ENCODE measurements around the gene SGSM2.

SGSM2 gene

GRCh38 chr17:2346475-2346874 is 9.2 kb downstream of the SGSM2 start:
- in situ Hi-C loops (cut with MboI; ENCODE audit: low pct_unique_long_range_greater_than_20kb, low sequenced_read_pairs, unreplicated experiment), result no loop called here
- no peak for DNase-seq (ENCODE audit: low spot score)
- TF ChIP-seq CTCF (IDR thresholded peaks at IDR 0.05; ENCODE audit: extremely low read depth, insufficient read depth, missing control alignments), result no peak

GRCh38 chr17:2347805-2348685 is 10.7 kb downstream of the SGSM2 start:
- in situ Hi-C loops (cut with MboI; ENCODE audit: low pct_unique_long_range_greater_than_20kb, low sequenced_read_pairs, unreplicated experiment), result no loop called here
- no peak for DNase-seq (ENCODE audit: low spot score)
- TF ChIP-seq CTCF (IDR thresholded peaks at IDR 0.05; ENCODE audit: extremely low read depth, insufficient read depth, missing control alignments), result no peak

GRCh38 chr17:2351269-2351668 is 14.0 kb downstream of the SGSM2 start:
- in situ Hi-C loops (cut with MboI; ENCODE audit: low pct_unique_long_range_greater_than_20kb, low sequenced_read_pairs, unreplicated experiment), result no loop called here
- no peak for TF ChIP-seq CTCF (IDR thresholded peaks at IDR 0.05; ENCODE audit: extremely low read depth, insufficient read depth, missing control alignments)
- no peak for DNase-seq (ENCODE audit: low spot score)

GRCh38 chr17:2354311-2354710 is 17.0 kb downstream of the SGSM2 start:
- in situ Hi-C loops (cut with MboI; ENCODE audit: low pct_unique_long_range_greater_than_20kb, low sequenced_read_pairs, unreplicated experiment), result no loop called here
- TF ChIP-seq CTCF (IDR thresholded peaks at IDR 0.05; ENCODE audit: extremely low read depth, insufficient read depth, missing control alignments), result no peak
- no peak for DNase-seq (ENCODE audit: low spot score)

GRCh38 chr17:2357237-2357636 is 19.9 kb downstream of the SGSM2 start:
- no peak for TF ChIP-seq CTCF (IDR thresholded peaks at IDR 0.05; ENCODE audit: extremely low read depth, insufficient read depth, missing control alignments)
- in situ Hi-C loops (cut with MboI; ENCODE audit: low pct_unique_long_range_greater_than_20kb, low sequenced_read_pairs, unreplicated experiment), result no loop called here
- DNase-seq (ENCODE audit: low spot score), result no peak

GRCh38 chr17:2357931-2358434 is 20.7 kb downstream of the SGSM2 start:
- in situ Hi-C loops (cut with MboI; ENCODE audit: low pct_unique_long_range_greater_than_20kb, low sequenced_read_pairs, unreplicated experiment), result no loop called here
- TF ChIP-seq CTCF (IDR thresholded peaks at IDR 0.05; ENCODE audit: extremely low read depth, insufficient read depth, missing control alignments), result no peak
- no peak for DNase-seq (ENCODE audit: low spot score)

All from GM13977 (cell line).